Measurements from ENCODE around the gene EMP3.
A peak's percentile ranks its signal among the peaks of the same experiment; 100 is the strongest.

EMP3 gene

GRCh38 chr19:48342841-48343540, 17.6 kb downstream of the EMP3 start:
- no peak for DNase-seq (ENCODE audit: extremely low read depth in 1 of 2, low read depth in 1 of 2)

- no peak for DNase-seq (ENCODE audit: extremely low read depth in 1 of 2, low read depth in 1 of 2)
Observed at GRCh38 chr19:48344892-48345291, 19.5 kb downstream of the EMP3 start.

GRCh38 chr19:48346191-48346590, 20.8 kb downstream of the EMP3 start:
- DNase-seq (ENCODE audit: extremely low read depth in 1 of 2, low read depth in 1 of 2) = no peak

- DNase-seq (ENCODE audit: extremely low read depth in 1 of 2, low read depth in 1 of 2) = no peak
Observed at GRCh38 chr19:48348045-48348444, 22.7 kb downstream of the EMP3 start.

GRCh38 chr19:48348737-48349136, 23.4 kb downstream of the EMP3 start:
- no peak for DNase-seq (ENCODE audit: extremely low read depth in 1 of 2, low read depth in 1 of 2)

GRCh38 chr19:48350856-48351255, 25.5 kb downstream of the EMP3 start:
- no peak for DNase-seq (ENCODE audit: extremely low read depth in 1 of 2, low read depth in 1 of 2)

GRCh38 chr19:48351341-48351752, 26.0 kb downstream of the EMP3 start:
- peak in 1 of 2 donors; percentile 66 for DNase-seq (ENCODE audit: extremely low read depth in 1 of 2, low read depth in 1 of 2)

- no peak for DNase-seq (ENCODE audit: extremely low read depth in 1 of 2, low read depth in 1 of 2)
Observed at GRCh38 chr19:48353677-48354076, 28.3 kb downstream of the EMP3 start.

- no peak for DNase-seq (ENCODE audit: extremely low read depth in 1 of 2, low read depth in 1 of 2)
Observed at GRCh38 chr19:48354332-48354992, 29.1 kb downstream of the EMP3 start.

GRCh38 chr19:48355365-48355954, 30.1 kb downstream of the EMP3 start:
- no peak for DNase-seq (ENCODE audit: extremely low read depth in 1 of 2, low read depth in 1 of 2)

GRCh38 chr19:48359123-48359522, 33.8 kb downstream of the EMP3 start:
- DNase-seq (ENCODE audit: extremely low read depth in 1 of 2, low read depth in 1 of 2) = no peak

- DNase-seq (ENCODE audit: extremely low read depth in 1 of 2, low read depth in 1 of 2) = no peak
Observed at GRCh38 chr19:48361912-48362311, 36.6 kb downstream of the EMP3 start.

GRCh38 chr19:48362716-48363499, 37.6 kb downstream of the EMP3 start:
- peak; percentile 68 to 81 for DNase-seq (ENCODE audit: extremely low read depth in 1 of 2, low read depth in 1 of 2)

- peak in 1 of 2 donors; percentile 18 for DNase-seq (ENCODE audit: extremely low read depth in 1 of 2, low read depth in 1 of 2)
Observed at GRCh38 chr19:48363500-48363809, 38.1 kb downstream of the EMP3 start.

- peak; percentile 93 to 96 for DNase-seq (ENCODE audit: extremely low read depth in 1 of 2, low read depth in 1 of 2)
Observed at GRCh38 chr19:48363810-48364597, 38.7 kb downstream of the EMP3 start, which contains the start of the genes SYNGR4 and TMEM143. TSS of gene SYNGR4 (plus strand) at chr19:48364367. CDS start at chr19:48365843, 1,476 bp downstream. TSS of gene TMEM143 (minus strand) at chr19:48363940. CDS start at chr19:48363920, 20 bp downstream.

GRCh38 chr19:48364598-48365348, 39.4 kb downstream of the EMP3 start:
- no peak for DNase-seq (ENCODE audit: extremely low read depth in 1 of 2, low read depth in 1 of 2)

- no peak for DNase-seq (ENCODE audit: extremely low read depth in 1 of 2, low read depth in 1 of 2)
Observed at GRCh38 chr19:48365602-48366001, 40.2 kb downstream of the EMP3 start.

- DNase-seq (ENCODE audit: extremely low read depth in 1 of 2, low read depth in 1 of 2) = no peak
Observed at GRCh38 chr19:48367855-48368254, 42.5 kb downstream of the EMP3 start.

- DNase-seq (ENCODE audit: extremely low read depth in 1 of 2, low read depth in 1 of 2) = no peak
Observed at GRCh38 chr19:48368936-48369335, 43.6 kb downstream of the EMP3 start.

GRCh38 chr19:48370955-48371354, 45.6 kb downstream of the EMP3 start:
- DNase-seq (ENCODE audit: extremely low read depth in 1 of 2, low read depth in 1 of 2) = no peak
